SU-DHL-6 (cell line): ENCODE measurements around the gene GMDS.

Experiments used
- H2AFZ ChIP-seq: fragments of 200-600 bp; sonication (generic); 2 replicates; pipeline ENCODE4 v1.6.1; 2014; ENCODE audit warnings: low read depth, mild to moderate bottlenecking, moderate library complexity, mixed read lengths, antibody characterized with exemption, low read length; ENCODE audit not compliant: severe bottlenecking
- H3F3A ChIP-seq: fragments of 200-600 bp; shearing (Covaris generic); 2 replicates; pipeline ENCODE4 v1.6.0; 2016; ENCODE audit warnings: antibody characterized with exemption, mild to moderate bottlenecking; ENCODE audit not compliant: insufficient read depth
- H3K27ac ChIP-seq: fragments of 200-600 bp; sonication (generic); 2 replicates; pipeline ENCODE4 v1.5.1; 2016; ENCODE audit warnings: low read depth, mild to moderate bottlenecking, low read length, moderate library complexity, mixed read lengths
- H3K27me3 ChIP-seq: fragments of 200-600 bp; sonication (generic), shearing (Covaris generic); 2 replicates; pipeline ENCODE4 v1.6.0; 2014; ENCODE audit warnings: mild to moderate bottlenecking, low read length
- H3K36me3 ChIP-seq: fragments of 200-600 bp; sonication (generic); 2 replicates; pipeline ENCODE4 v1.6.1; 2014; ENCODE audit warnings: mild to moderate bottlenecking, low read length, mixed read lengths
- H3K4me2 ChIP-seq: fragments of 300-600, 200-600 bp; shearing (Covaris generic), sonication (generic); 2 replicates; pipeline ENCODE4 v1.6.0; 2014; ENCODE audit warnings: low read length, low read depth, mild to moderate bottlenecking; ENCODE audit not compliant: poor library complexity, severe bottlenecking
- H3K4me3 ChIP-seq: fragments of 200-600 bp; sonication (generic); 2 replicates; pipeline ENCODE4 v1.5.1; 2014; ENCODE audit warnings: antibody characterized with exemption, low read length, mild to moderate bottlenecking, mixed read lengths; ENCODE audit not compliant: insufficient read depth, poor library complexity, severe bottlenecking
- H3K79me2 ChIP-seq: fragments of 200-600 bp; sonication (generic); 2 replicates; pipeline ENCODE4 v1.6.1; 2014; ENCODE audit warnings: mild to moderate bottlenecking, low read length, moderate library complexity; ENCODE audit not compliant: insufficient read depth
- H3K9ac ChIP-seq: fragments of 200-600 bp; sonication (generic); 2 replicates; pipeline ENCODE4 v1.7.0; 2014; ENCODE audit warnings: mild to moderate bottlenecking, low read length
- H3K9me2 ChIP-seq: fragments of 200-600 bp; sonication (generic); replicated peaks from 2 replicates; pipeline ENCODE4 v1.6.1; 2014; ENCODE audit warnings: low read length; ENCODE audit not compliant: insufficient read depth
- H3K9me3 ChIP-seq: fragments of 200-600 bp; sonication (generic); 2 replicates; pipeline ENCODE4 v1.6.1; 2014; ENCODE audit warnings: low read length, mixed read lengths; ENCODE audit not compliant: insufficient read depth
- H4K20me1 ChIP-seq: fragments of 200-600 bp; sonication (generic); 2 replicates; pipeline ENCODE4 v1.6.1; 2014; ENCODE audit warnings: low read depth, mild to moderate bottlenecking, antibody characterized with exemption, low read length, moderate library complexity, mixed read lengths
- CTCF ChIP-seq: fragments of 200-600 bp; sonication (generic); IDR thresholded peaks from one replicate; pipeline ENCODE4 v1.5.1; 2017; ENCODE audit warnings: antibody characterized with exemption, mild to moderate bottlenecking, low read length, moderate library complexity; ENCODE audit not compliant: insufficient read depth, poor library complexity, severe bottlenecking
- EZH2phosphoT487 ChIP-seq: fragments of 200-600 bp; sonication (generic), shearing (Covaris generic); conservative IDR thresholded peaks from 2 replicates; pipeline ENCODE4 v1.6.1; 2018; ENCODE audit warnings: mild to moderate bottlenecking, antibody characterized with exemption, low read length, moderate library complexity, mixed read lengths

Gene GMDS

GRCh38 chr6:1878330-1878729 lies 367.1 kb downstream of the GMDS start:
- H3K4me3 ChIP-seq, result no peak overlapping the region
- TF ChIP-seq EZH2phosphoT487 (no peak), CTCF (no peak)

GRCh38 chr6:1873781-1874180 lies 371.6 kb downstream of the GMDS start:
- TF ChIP-seq CTCF, result no peak
- TF ChIP-seq EZH2phosphoT487, result no peak
- Histone ChIP-seq H3K9me3 (no peaks in the 10 kb centered on the region), H3F3A (peaks cover 35% of the 10 kb centered on the region), H3K27ac (no peak overlapping the region), H4K20me1 (no peaks in the 10 kb centered on the region), H3K27me3 (no peaks in the 10 kb centered on the region), H3K9ac (no peak overlapping the region), H2AFZ (no peak overlapping the region), H3K79me2 (no peaks in the 10 kb centered on the region), H3K36me3 (no peaks in the 10 kb centered on the region), H3K4me2 (no peak overlapping the region), H3K9me2 (no peaks in the 10 kb centered on the region), H3K4me3 (no peak overlapping the region)

More at GRCh38 chr6:1878330-1878729, 367.1 kb downstream of the GMDS start:
- Histone ChIP-seq H3K9me3 (no peaks in the 10 kb centered on the region), H3K4me2 (no peak overlapping the region), H3K36me3 (no peaks in the 10 kb centered on the region), H3F3A (no peaks in the 10 kb centered on the region), H3K9me2 (no peaks in the 10 kb centered on the region), H2AFZ (no peak overlapping the region), H3K9ac (no peak overlapping the region), H3K27ac (no peak overlapping the region), H3K79me2 (no peaks in the 10 kb centered on the region), H3K27me3 (no peaks in the 10 kb centered on the region), H4K20me1 (no peaks in the 10 kb centered on the region)

- Histone ChIP-seq H3K9me3 (no peaks in the 10 kb centered on the region), H3K36me3 (no peaks in the 10 kb centered on the region), H2AFZ (no peak overlapping the region), H3F3A (peaks cover 41% of the 10 kb centered on the region), H3K4me3 (no peak overlapping the region), H3K27me3 (no peaks in the 10 kb centered on the region), H3K4me2 (no peak overlapping the region), H3K27ac (no peak overlapping the region), H3K9me2 (no peaks in the 10 kb centered on the region), H4K20me1 (no peaks in the 10 kb centered on the region), H3K79me2 (no peaks in the 10 kb centered on the region), H3K9ac (no peak overlapping the region)
- TF ChIP-seq CTCF (no peak), EZH2phosphoT487 (no peak)
These were observed 372.7 kb downstream of the GMDS start for GRCh38 chr6:1872649-1873131.
